OCI-M2 (cell line): ENCODE data around the gene FGF14.

Experiments used
- DNase-seq: peaks from one replicate; lab custom pipeline; 2025; ENCODE audit not compliant: unreplicated experiment; lab: John Stamatoyannopoulos, UW

Gene FGF14

GRCh38 chr13:101942535-101943157, 459.2 kb downstream of the FGF14 start:
- no peak for DNase-seq

DNA sequence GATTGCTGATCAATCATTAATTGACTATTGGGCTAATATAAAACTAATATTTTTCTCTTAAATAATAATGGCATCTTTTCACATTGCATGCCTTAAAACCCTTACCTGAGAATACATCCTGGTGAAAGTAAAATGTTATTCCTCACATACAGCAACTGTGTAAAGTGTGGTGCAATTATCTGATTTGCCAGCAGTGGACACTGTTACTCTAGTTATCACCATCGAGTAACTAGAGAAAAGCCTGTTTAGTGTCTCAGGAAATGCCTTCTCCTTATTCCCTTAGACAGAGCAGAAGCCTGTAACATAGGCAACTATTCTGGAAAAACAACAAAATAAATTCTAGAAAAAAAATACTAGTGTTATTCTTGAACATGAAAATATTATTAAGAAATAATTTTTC, 459.8 kb downstream of the FGF14 start:
- no peak for DNase-seq

GRCh38 chr13:101941095-101941783, 460.6 kb downstream of the FGF14 start:
- no peak for DNase-seq

DNA sequence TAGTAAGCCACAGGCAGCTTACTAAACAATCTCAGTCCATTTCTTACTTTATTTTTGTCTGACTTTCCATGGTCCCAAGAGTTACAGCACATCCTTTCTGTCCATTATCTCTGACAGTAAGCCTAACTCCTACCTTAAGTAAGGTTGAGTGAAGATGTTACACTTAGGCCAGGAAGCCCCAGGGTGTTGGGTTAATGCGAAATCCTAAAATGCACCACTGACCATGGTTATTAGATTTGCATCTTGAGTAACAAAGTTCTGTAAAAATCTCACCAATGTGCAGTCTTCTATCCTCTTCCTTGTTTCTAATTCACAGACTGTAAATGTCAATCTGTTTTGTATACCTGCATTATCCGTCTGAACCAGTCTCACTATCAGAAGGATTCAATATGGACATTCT, 462.5 kb downstream of the FGF14 start:
- DNase-seq, result no peak

DNA sequence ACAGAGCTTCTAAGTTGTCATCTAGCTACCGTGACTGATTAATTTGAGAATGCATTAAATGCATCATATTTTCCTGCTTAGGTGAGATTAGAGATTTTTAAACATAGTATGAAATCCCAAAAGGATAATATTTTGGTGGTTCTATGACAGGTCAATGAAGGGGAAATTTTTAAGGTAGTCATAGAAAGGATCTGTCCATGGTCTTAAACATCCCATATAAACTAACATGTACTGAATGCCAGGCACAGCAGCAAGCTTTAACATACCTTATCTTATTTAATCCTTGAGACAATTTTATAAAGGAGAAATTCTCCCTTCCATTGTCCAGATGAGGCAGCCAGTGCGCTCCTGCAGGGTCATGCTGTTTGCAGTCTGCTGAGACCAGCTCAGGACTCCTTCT, 466.0 kb downstream of the FGF14 start:
- DNase-seq, result no peak

- DNase-seq, result no peak
Observed at GRCh38 chr13:101931186-101931585, 470.7 kb downstream of the FGF14 start.

DNA sequence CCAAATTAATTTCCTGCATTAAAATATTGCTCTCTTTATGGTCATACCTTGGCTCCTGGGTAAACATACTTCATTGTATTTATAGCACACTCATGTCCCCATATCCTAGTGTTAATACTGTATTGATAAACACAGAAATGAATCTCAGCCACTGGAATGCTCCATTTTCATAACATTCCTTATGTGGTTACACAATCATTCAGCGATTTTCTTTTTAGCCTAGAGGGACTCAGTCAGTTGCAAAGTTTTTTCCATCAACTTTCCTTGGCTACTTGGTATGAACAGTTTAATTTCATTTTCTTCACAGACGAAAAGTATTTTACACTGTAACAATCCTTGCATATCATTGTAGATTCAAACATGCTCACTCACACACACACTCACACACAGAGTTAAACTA, 471.5 kb downstream of the FGF14 start:
- no peak for DNase-seq

DNA sequence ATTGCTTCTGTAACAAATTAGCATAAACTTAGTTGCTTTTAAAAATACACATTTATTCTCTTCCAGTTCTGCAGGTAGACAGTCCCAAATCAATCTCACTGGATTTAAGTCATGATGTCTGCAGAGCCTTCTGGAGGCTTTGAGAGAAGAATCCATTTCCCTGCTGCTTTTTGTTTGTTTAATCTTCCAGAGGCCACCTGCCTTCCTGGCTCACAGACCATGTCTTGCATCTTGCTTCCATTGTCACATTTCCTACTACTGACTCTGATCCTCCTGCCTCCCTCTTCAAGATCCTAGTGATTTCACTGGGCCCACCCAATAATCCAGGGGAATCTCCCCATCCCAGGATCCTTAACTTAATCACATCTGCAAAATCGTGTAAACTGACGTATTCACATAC, 476.1 kb downstream of the FGF14 start:
- DNase-seq, result no peak

DNA sequence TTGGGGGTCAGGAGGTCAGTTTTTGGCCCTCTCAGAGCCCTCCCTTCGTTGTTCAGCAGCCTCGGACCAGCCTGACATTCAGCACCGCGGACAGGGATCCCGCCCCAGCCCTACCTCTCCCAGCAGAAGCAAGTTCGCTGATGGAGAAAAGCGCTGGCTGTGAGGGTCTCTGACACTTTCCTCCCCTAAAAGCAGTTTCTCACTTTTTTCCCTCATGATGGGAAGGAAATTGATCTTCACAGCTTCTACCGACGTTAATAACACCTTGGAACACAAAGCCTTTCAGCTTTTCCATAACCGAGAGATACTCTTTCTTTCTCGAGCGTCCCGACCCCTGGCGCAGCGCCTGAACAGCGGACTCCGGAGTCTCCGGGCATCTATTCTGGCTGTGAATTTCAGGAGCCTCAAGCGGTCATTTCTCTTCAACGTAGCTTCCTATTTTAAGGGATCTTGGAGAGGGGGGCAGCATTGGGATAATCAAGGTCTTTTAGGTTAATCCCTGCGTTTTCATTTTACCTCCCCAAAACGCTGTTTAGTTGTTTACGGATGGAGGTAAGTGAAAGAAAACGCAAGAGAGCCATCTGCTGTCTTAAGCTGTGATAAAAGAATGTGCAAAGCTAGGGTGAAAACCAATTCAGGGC, 482.2 kb downstream of the FGF14 start:
- DNase-seq, result no peak

GRCh38 chr13:101917833-101918661, 483.8 kb downstream of the FGF14 start:
- no peak for DNase-seq

DNA sequence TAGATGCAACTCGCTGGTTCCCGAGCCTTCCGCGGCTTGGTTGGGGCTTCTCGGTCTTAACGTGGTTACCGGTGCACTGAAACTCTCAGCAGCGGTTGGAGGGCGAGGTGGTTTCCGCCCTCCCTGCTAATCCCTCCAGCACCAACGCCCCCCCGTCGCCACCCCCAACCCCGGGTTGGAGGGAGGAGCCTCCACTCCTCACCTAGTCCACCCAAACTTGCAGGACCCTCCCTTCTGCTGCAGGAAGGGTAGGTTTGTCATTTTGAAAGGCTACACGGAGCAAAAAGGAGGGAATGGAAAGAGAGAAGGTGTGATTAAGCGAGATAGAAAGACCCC, 484.4 kb downstream of the FGF14 start:
- DNase-seq, result no peak

GRCh38 chr13:101916775-101917474, 484.9 kb downstream of the FGF14 start:
- DNase-seq, result no peak

DNA sequence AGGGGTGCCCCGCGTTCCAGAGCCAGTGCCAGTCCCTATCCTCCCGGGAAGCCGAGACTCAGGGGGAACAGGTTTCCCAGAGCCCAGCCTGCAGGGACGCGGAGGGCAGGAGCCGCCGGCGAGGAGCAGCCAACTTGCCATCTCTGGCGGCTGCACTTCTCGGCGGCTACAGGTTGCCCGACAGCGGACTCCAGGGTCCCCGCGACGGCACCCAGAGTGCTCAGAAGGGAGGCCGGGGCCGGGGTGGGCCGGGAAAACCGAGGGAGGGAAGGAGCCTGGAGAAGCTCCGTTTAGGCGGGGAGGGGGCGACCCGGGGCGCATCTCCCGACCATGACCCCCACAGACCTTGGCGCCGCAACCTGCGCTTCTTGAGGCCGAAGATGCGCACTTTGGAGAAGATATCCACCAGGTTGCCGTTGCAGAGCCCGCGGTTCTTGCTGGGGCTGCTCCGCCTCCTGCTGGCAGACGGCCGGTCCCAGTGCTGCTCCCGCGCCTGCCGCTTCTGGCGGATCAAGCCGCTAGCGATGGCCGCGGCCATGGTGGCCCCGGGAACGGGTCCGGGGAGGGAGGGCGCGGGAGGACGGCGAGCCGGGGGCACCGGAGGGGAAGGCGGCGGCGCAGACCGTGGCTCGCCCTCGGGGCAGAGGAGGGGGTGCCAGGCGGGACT, 485.6 kb downstream of the FGF14 start:
- no peak for DNase-seq

GRCh38 chr13:101915755-101916107, 486.1 kb downstream of the FGF14 start:
- no peak for DNase-seq

- DNase-seq, result no peak
Observed at GRCh38 chr13:101915331-101915730, 486.5 kb downstream of the FGF14 start.

GRCh38 chr13:101911752-101912151, 490.1 kb downstream of the FGF14 start:
- no peak for DNase-seq

- DNase-seq, result no peak
Observed at GRCh38 chr13:101903890-101904289, 498.0 kb downstream of the FGF14 start.

- DNase-seq, result no peak
Observed at GRCh38 chr13:101898676-101899075, 503.2 kb downstream of the FGF14 start.

- no peak for DNase-seq
Observed at GRCh38 chr13:101896541-101896940, 505.3 kb downstream of the FGF14 start.

DNA sequence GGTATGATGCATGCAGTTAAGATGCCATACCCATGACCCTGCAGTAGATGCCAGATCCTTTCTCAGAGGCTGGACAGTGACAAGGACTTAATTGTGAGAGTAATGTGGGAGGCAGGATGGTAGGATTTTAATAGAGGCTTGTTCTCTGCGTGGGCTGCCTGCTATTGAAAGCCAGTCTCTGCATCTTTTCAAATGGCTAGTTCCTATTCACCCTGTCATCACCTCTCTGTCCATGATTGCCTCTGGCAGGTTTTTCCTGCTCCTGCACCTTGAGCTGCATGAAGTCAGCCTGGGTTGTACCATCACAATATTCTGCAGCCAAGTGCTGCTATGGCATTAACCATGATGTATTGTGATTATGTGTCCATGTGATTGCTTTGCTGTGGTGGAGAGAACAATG, 508.8 kb downstream of the FGF14 start:
- DNase-seq, result no peak

- no peak for DNase-seq
Observed at GRCh38 chr13:101892296-101892695, 509.6 kb downstream of the FGF14 start.
